ENCODE measurements around the gene PTGR2. TPM values are rescaled to one million over a fixed set of nuclear protein-coding genes. Genes with fewer than 3 reads are reported as not detected.

The PTGR2 gene
- total and polyA plus RNA-seq, 8 donors, result 9.9 to 17.2 (median 11.2) TPM

DNA sequence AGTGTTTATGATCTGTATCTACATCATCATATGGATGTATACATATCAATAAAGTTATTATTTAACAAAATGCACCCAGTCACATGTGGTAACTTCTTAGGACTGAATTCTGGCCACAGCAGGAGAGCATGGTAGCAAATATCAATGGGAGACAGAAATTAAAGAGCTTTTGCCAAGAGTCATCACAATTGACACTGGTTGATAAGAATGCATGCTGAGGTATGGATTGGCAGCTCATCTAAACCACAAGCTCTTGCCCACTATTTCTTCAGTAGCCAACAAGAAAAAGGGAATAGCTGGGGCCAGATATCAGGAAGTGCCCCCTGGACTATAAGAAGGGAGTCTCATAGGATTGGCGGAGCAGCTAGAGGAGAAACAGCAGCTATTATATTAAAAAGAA is 9.4 kb upstream of the PTGR2 start:
- no peak for TF ChIP-seq CTCF (IDR thresholded peaks at IDR 0.05)
- Histone ChIP-seq H3K9me3 (peaks cover 0 to 3% of the 10 kb centered on the region in 2 donors), H3K4me1 (no peaks in the 10 kb centered on the region), H3K36me3 (no peaks in the 10 kb centered on the region), H3K4me3 (no peak overlapping the region), H3K27ac (no peak overlapping the region), H3K27me3 (no peaks in the 10 kb centered on the region)
- ATAC-seq (no peak), DNase-seq (no peak)
- intact Hi-C loops (cut with DNase I), result no loop called here

DNA sequence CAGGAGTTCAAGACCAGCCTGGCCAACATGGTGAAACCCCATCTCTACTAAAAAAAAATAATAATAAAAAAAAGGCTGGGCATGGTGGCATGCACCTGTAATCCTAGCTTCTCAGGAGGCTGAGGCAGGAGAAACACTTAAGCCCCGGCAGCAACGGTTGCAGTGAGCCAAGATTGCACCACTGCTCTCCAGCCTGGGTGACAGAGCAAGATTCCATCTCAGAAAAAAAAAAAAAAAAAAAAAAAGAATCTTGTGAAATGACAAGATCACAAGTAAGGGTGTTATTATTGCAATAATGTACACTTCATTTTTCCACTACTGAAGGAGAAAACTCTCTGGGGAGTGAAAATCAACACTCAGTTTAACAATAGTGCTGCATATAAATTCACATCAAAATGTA is 8.8 kb upstream of the PTGR2 start:
- Histone ChIP-seq H3K4me3 (no peak overlapping the region), H3K4me1 (no peaks in the 10 kb centered on the region), H3K27ac (no peak overlapping the region), H3K36me3 (no peaks in the 10 kb centered on the region), H3K27me3 (no peaks in the 10 kb centered on the region), H3K9me3 (peaks cover 0 to 3% of the 10 kb centered on the region in 2 donors)
- intact Hi-C loops (cut with DNase I), result no loop called here
- ATAC-seq (no peak), DNase-seq (no peak)
- no peak for TF ChIP-seq CTCF (IDR thresholded peaks at IDR 0.05)

- no peak overlapping the region for H3K27ac ChIP-seq
- no peaks in the 10 kb centered on the region for H3K36me3 ChIP-seq
- peaks cover 0 to 3% of the 10 kb centered on the region in 2 donors for H3K9me3 ChIP-seq
- DNase-seq (no peak), ATAC-seq (no peak)
- H3K4me3 ChIP-seq, result no peak overlapping the region
- H3K4me1 ChIP-seq, result no peaks in the 10 kb centered on the region
- no peak for TF ChIP-seq CTCF (IDR thresholded peaks at IDR 0.05)
- no peaks in the 10 kb centered on the region for H3K27me3 ChIP-seq
- intact Hi-C loops (cut with DNase I), result no loop called here
Observed at GRCh38 chr14:73843296-73843695, 8.3 kb upstream of the PTGR2 start.

- peaks cover 0 to 3% of the 10 kb centered on the region in 2 donors for H3K9me3 ChIP-seq
- H3K36me3 ChIP-seq, result no peaks in the 10 kb centered on the region
- no peak overlapping the region for H3K4me3 ChIP-seq
- H3K27ac ChIP-seq, result no peak overlapping the region
- no peak for TF ChIP-seq CTCF (IDR thresholded peaks at IDR 0.05)
- H3K27me3 ChIP-seq, result no peaks in the 10 kb centered on the region
- DNase-seq (no peak), ATAC-seq (no peak)
- intact Hi-C loops (cut with DNase I), result no loop called here
- H3K4me1 ChIP-seq, result peaks cover 3 to 11% of the 10 kb centered on the region in 2 donors
Observed at GRCh38 chr14:73846947-73847346, 4.7 kb upstream of the PTGR2 start.

DNA sequence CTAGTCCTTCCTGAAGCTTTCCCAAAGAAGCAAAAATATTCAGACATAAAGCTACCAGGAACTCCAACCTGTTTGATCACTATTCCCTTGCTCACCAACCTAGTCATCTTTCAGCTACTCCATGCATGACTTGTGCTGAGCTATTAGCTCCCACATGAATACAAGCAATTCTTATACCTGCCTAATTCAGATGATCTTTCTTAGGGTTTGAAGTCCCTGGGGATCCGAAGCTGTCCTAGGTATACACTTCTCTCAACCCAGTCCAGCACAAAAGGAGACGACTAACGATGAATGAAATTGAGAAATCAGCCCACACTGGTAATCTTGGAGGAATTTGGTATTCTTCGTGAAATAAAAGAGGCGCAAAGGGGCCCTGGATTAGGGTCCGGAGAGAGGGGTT is 631 bp upstream of the PTGR2 start:
- intact Hi-C loops (cut with DNase I), result no loop called here
- no peaks in the 10 kb centered on the region for H3K27me3 ChIP-seq
- peak overlapping the region; percentile 93 for H3K27ac ChIP-seq
- peaks cover 0 to 2% of the 10 kb centered on the region in 2 donors for H3K9me3 ChIP-seq
- ATAC-seq (peak; percentile 2), DNase-seq (no peak)
- peaks cover 3 to 22% of the 10 kb centered on the region in 2 donors for H3K4me1 ChIP-seq
- TF ChIP-seq CTCF (IDR thresholded peaks at IDR 0.05), result no peak
- peak overlapping the region; percentile 54 to 66 for H3K4me3 ChIP-seq
- no peaks in the 10 kb centered on the region for H3K36me3 ChIP-seq
